ENCODE measurements around the gene PIGR.

GRCh38 chr1:206895325-206895724 is 50.9 kb downstream of the PIGR start:
- TF ChIP-seq CTCF (conservative IDR thresholded peaks at IDR 0.05; ENCODE audit: low read depth, low read length) = no peak
- no peak for TF ChIP-seq EZH2phosphoT487 (IDR thresholded peaks at IDR 0.05; ENCODE audit: borderline replicate concordance, low read length)

All from PC-3 (cell line).